ENCODE data around the gene LYPD5. TPM values are rescaled to one million over a fixed set of nuclear protein-coding genes. Genes with fewer than 3 reads are reported as not detected.
A peak's percentile ranks its signal among the peaks of the same experiment; 100 is the strongest.
"Not testable (repeated sequence)": the region's sequence is repeated elsewhere in the genome, so short reads cannot be mapped to it uniquely, and the experiment has no call there.

LYPD5 gene
- total RNA-seq, 1 experiment from 2014 or later: 0.87 TPM

DNA sequence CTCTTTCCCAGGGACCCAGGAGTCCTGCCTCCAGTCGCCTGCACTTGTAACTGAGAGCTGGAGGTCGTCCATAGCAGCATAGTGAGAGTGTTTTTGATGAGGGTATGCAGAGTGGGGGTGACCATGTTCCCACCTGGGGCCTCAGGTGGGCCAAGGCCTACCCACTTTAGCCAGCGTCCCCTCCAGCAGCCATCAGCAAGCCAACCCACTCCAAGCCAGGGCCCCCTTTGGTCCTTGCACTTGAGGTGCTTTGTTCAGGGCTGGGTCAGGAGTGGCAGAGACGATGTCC, 35.5 kb downstream of the LYPD5 start:
- ATAC-seq (no peak), DNase-seq (ENCODE audit: low read depth, low spot score) (no peak)
- ChIA-PET POLR2A (no interaction called here), CTCF (interaction anchor here (1.0 to 1.8 kb wide), 6 partner anchors 9 to 98 kb away, joined by 3 to 10 read pairs (median 5); partner anchors contain the start of gene KCNN4)
- intact Hi-C loops (cut with micrococcal nuclease; ENCODE audit: unreplicated experiment) (no loop called here), in situ Hi-C loops (cut with HindIII; ENCODE audit: low pct_unique_long_range_greater_than_20kb, low sequenced_read_pairs) (no loop called here)
- BruUV-seq (replicated peaks): TSS peak; percentile 73
- Histone ChIP-seq H3K9me3 (ENCODE audit: control insufficient read depth, insufficient read depth, low read depth, low read length) (no peaks in the 10 kb centered on the region), H3K4me1 (ENCODE audit: control insufficient read depth, insufficient read depth, low read length) (peaks cover 19% of the 10 kb centered on the region), H3K4me3 (ENCODE audit: low read depth in 2 of 2, low read length in 2 of 2) (no peak overlapping the region), H3K36me3 (ENCODE audit: control insufficient read depth, insufficient read depth, low read length) (0 out of 2 replicates have a peak, but pooled peaks cover 3% of the 10 kb centered on the region), H3K27ac (ENCODE audit: low read length) (peak overlapping the region; percentile 51; the same call in 1 of the 2 replicates), H3K27me3 (ENCODE audit: control insufficient read depth, insufficient read depth, low read length) (no peaks in the 10 kb centered on the region)
- no peak for TF ChIP-seq POLR2AphosphoS5 (IDR thresholded peaks at IDR 0.05; ENCODE audit: low read depth, low read length)
- TF ChIP-seq, protein P1, sequence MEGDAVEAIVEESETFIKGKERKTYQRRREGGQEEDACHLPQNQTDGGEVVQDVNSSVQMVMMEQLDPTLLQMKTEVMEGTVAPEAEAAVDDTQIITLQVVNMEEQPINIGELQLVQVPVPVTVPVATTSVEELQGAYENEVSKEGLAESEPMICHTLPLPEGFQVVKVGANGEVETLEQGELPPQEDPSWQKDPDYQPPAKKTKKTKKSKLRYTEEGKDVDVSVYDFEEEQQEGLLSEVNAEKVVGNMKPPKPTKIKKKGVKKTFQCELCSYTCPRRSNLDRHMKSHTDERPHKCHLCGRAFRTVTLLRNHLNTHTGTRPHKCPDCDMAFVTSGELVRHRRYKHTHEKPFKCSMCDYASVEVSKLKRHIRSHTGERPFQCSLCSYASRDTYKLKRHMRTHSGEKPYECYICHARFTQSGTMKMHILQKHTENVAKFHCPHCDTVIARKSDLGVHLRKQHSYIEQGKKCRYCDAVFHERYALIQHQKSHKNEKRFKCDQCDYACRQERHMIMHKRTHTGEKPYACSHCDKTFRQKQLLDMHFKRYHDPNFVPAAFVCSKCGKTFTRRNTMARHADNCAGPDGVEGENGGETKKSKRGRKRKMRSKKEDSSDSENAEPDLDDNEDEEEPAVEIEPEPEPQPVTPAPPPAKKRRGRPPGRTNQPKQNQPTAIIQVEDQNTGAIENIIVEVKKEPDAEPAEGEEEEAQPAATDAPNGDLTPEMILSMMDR (IDR thresholded peaks at IDR 0.05): peak; percentile 67; the same call in 1 of the 2 replicates

DNA sequence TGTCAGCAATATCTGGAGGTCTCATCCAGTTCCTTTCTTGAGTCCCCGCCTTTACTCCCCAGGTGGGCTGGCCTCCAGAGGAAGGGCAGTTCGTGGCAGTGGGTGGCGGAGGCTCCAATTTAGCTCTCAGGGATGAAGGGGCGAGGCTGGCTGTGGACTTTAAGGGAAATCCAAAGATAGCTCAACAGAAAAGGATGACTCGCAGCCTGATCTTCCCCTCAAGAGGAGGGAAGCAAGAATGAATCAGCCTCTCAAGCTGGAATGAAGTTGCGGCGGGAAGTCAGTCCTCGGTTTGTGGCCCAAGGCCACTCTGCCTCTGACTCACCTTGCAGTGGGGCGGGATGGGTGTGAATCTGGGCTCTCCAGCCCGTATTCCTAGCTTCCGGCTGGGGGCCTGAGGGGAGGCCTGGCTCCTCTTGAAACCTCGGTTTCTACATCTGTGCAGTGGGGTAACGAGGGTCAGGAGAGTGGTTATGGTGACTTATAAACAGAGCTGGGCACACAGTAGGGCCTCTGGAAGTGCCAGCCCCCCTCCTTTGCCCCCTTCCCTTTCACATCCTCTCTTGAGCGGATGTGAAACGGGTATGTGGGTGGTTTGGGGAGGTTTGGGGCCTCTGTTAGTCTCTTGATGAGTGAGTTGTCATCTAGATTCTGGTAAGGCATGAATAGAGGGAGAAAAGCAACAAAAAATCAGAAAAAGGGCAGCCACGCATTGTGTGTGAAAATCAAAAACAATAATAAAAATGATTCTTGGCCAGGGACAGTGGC, 37.0 kb downstream of the LYPD5 start:
- TF ChIP-seq, protein P1 (IDR thresholded peaks at IDR 0.05): no peak
- peak; percentile 31; the same call in 1 of the 2 replicates for TF ChIP-seq POLR2AphosphoS5 (IDR thresholded peaks at IDR 0.05; ENCODE audit: low read depth, low read length)
- TF ChIP-seq, protein P2, sequence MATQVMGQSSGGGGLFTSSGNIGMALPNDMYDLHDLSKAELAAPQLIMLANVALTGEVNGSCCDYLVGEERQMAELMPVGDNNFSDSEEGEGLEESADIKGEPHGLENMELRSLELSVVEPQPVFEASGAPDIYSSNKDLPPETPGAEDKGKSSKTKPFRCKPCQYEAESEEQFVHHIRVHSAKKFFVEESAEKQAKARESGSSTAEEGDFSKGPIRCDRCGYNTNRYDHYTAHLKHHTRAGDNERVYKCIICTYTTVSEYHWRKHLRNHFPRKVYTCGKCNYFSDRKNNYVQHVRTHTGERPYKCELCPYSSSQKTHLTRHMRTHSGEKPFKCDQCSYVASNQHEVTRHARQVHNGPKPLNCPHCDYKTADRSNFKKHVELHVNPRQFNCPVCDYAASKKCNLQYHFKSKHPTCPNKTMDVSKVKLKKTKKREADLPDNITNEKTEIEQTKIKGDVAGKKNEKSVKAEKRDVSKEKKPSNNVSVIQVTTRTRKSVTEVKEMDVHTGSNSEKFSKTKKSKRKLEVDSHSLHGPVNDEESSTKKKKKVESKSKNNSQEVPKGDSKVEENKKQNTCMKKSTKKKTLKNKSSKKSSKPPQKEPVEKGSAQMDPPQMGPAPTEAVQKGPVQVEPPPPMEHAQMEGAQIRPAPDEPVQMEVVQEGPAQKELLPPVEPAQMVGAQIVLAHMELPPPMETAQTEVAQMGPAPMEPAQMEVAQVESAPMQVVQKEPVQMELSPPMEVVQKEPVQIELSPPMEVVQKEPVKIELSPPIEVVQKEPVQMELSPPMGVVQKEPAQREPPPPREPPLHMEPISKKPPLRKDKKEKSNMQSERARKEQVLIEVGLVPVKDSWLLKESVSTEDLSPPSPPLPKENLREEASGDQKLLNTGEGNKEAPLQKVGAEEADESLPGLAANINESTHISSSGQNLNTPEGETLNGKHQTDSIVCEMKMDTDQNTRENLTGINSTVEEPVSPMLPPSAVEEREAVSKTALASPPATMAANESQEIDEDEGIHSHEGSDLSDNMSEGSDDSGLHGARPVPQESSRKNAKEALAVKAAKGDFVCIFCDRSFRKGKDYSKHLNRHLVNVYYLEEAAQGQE (IDR thresholded peaks at IDR 0.05; ENCODE audit: insufficient read depth in 1 of 2, low read depth in 2 of 2, low read length in 1 of 2): no peak
- no peak for TF ChIP-seq TCF7L2 (IDR thresholded peaks at IDR 0.05; ENCODE audit: low read depth, low read length)
- no peak for TF ChIP-seq SIN3A (IDR thresholded peaks at IDR 0.05; ENCODE audit: borderline replicate concordance, insufficient read depth, low read depth, low read length)
- intact Hi-C loops (cut with micrococcal nuclease; ENCODE audit: unreplicated experiment) (no loop called here), in situ Hi-C loops (cut with HindIII; ENCODE audit: low pct_unique_long_range_greater_than_20kb, low sequenced_read_pairs) (no loop called here)
- Histone ChIP-seq H3K36me3 (ENCODE audit: control insufficient read depth, insufficient read depth, low read length) (0 out of 2 replicates have a peak, but pooled peaks cover 3% of the 10 kb centered on the region), H3K4me3 (ENCODE audit: low read depth in 2 of 2, low read length in 2 of 2) (no peak overlapping the region), H3K9me3 (ENCODE audit: control insufficient read depth, insufficient read depth, low read depth, low read length) (no peaks in the 10 kb centered on the region), H3K27me3 (ENCODE audit: control insufficient read depth, insufficient read depth, low read length) (no peaks in the 10 kb centered on the region), H3K4me1 (ENCODE audit: control insufficient read depth, insufficient read depth, low read length) (peaks cover 19% of the 10 kb centered on the region), H3K27ac (ENCODE audit: low read length) (peak overlapping the region; percentile 81)
- ChIA-PET CTCF (interaction anchor here (0.6 to 1.5 kb wide), 4 partner anchors 12 to 725 kb away, joined by 3 to 9 read pairs (median 5); partner anchors contain the start of gene KCNN4), POLR2A (interaction anchor here (0.6 kb wide), 1 partner anchor 1966 kb away, joined by 6 read pairs; the partner anchor contains the start of gene FBXO46)
- no peak for DNase-seq (ENCODE audit: low read depth, low spot score)
- ATAC-seq: peak; percentile 88
- no TSS peak for BruUV-seq (replicated peaks)

DNA sequence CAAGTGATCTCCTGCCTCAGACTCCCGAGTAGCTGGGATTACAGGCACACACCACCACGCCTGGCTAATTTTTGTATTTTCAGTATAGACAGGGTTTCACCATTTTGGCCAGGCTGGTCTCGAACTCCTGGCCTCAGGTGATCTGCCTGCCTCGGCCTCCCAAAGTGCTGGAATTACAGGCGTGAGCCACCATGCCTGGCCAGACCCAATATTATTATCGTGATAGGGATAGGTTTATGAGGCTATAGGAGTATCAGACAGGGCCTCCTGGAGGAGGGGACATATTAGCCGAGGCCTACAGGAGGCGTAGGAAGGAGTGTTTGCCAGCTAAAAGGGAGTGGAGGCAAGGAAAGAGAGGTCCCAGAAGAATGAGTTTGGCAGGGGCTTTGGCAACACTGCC, 37.6 kb downstream of the LYPD5 start:
- in situ Hi-C loops (cut with HindIII; ENCODE audit: low pct_unique_long_range_greater_than_20kb, low sequenced_read_pairs); DNase-seq (ENCODE audit: low read depth, low spot score); H3K36me3 ChIP-seq (ENCODE audit: control insufficient read depth, insufficient read depth, low read length); H3K27me3 ChIP-seq (ENCODE audit: control insufficient read depth, insufficient read depth, low read length); CTCF ChIA-PET; intact Hi-C loops (cut with micrococcal nuclease; ENCODE audit: unreplicated experiment); H3K4me3 ChIP-seq (ENCODE audit: low read depth in 2 of 2, low read length in 2 of 2); H3K9me3 ChIP-seq (ENCODE audit: control insufficient read depth, insufficient read depth, low read depth, low read length); BruUV-seq (replicated peaks); POLR2A ChIA-PET: not testable (repeated sequence)
- Histone ChIP-seq H3K4me1 (ENCODE audit: control insufficient read depth, insufficient read depth, low read length) (peaks cover 19% of the 10 kb centered on the region), H3K27ac (ENCODE audit: low read length) (peak overlapping the region; percentile 81)
- ATAC-seq: peak; percentile 32
